Astrocyte of the cerebellum (primary cell): ENCODE data around the gene CD200R1L.

Experiments used
- DNase-seq: peaks from one replicate; pipeline ENCODE4 v3.0.0-alpha.2; 2011; ENCODE audit warnings: low read depth
- H3K4me3 ChIP-seq: 2 replicates; pipeline ENCODE4 v1.5.1; 2011; ENCODE audit warnings: mild to moderate bottlenecking, low read depth, low read length, moderate library complexity
- in situ Hi-C: cut with HindIII; loops from 2 replicates; pipeline ENCODE4 v1.10.0; 2017; ENCODE audit warnings: low sequenced_read_pairs
- TF ChIP-seq, protein P1 (sequence below): IDR thresholded peaks from 2 replicates; pipeline ENCODE4 v1.5.1; 2012; ENCODE audit warnings: low read length, low read depth, moderate library complexity, mild to moderate bottlenecking; ENCODE audit errors: missing control alignments

CD200R1L gene

DNA sequence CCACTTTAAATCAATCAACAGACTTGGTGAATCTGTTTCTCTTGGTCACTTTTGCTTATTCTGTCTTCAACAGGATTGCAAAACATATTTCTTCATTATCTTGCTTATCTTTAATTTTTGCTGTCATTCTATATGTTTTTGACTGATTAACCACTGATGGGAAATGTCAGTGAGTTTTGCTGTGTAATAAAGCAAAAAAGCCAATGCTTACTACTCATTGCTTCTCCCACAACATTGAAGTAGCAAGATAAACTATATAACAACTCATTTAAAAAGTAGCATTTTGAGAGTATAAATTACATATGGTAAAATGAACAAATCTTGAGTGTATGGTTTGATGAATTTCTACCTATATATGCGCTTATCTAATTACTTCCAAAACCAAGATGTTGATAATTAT is 892 bp downstream of the CD200R1L start:
- in situ Hi-C loops: no loop called here
- no peak overlapping the region for H3K4me3 ChIP-seq
- TF ChIP-seq, protein P1, sequence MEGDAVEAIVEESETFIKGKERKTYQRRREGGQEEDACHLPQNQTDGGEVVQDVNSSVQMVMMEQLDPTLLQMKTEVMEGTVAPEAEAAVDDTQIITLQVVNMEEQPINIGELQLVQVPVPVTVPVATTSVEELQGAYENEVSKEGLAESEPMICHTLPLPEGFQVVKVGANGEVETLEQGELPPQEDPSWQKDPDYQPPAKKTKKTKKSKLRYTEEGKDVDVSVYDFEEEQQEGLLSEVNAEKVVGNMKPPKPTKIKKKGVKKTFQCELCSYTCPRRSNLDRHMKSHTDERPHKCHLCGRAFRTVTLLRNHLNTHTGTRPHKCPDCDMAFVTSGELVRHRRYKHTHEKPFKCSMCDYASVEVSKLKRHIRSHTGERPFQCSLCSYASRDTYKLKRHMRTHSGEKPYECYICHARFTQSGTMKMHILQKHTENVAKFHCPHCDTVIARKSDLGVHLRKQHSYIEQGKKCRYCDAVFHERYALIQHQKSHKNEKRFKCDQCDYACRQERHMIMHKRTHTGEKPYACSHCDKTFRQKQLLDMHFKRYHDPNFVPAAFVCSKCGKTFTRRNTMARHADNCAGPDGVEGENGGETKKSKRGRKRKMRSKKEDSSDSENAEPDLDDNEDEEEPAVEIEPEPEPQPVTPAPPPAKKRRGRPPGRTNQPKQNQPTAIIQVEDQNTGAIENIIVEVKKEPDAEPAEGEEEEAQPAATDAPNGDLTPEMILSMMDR: no peak
- DNase-seq: no peak

DNA sequence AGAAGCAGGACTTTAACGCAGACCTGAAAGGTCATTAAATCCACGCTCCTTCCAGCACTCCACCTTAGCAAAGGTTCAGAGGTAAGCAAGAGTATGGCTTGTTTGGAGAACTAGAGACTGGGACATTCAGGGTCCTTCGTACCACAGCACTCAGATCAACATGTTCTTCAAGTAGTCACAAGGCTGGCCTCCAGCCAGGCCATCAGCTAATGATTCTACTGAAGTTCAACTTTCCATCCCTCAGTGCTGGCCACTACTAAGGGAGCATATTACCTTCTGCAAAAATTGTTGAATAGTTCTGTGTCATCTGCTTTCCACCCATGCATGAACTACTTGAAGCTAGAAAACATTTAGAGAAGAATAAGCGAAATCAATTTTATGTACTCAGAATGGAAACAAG is 17.6 kb downstream of the CD200R1L start:
- TF ChIP-seq, protein P1: no peak
- no peak overlapping the region for H3K4me3 ChIP-seq
- no peak for DNase-seq
- in situ Hi-C loops: no loop called here

GRCh38 chr3:112822064-112823055 is 24.3 kb downstream of the CD200R1L start:
- H3K4me3 ChIP-seq: no peak overlapping the region
- no peak for DNase-seq
- TF ChIP-seq, protein P1: no peak
- in situ Hi-C loops: loop anchor here (25.0 kb wide), 1 partner anchor 185 kb away; the partner anchor contains the start of gene CCDC80

DNA sequence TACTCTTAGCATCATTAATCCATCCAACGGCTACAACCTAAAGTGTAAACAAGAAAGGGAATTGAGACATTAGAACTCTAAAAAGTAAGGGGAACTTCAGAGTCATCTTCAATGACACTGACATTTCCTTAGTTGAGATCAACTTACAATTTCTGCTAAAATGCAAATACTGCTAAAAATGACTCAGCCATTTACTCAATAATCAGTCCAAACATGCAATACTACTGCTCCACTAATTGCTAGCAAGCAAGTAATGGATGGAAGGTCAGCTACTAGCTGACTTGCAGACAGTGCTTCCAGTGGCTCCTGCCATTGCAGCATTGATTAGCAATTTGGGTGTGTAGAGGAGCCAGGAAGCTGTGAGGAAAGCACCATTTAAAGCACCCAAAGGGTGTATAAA is 28.4 kb downstream of the CD200R1L start:
- H3K4me3 ChIP-seq: no peak overlapping the region
- in situ Hi-C loops: loop anchor here (25.0 kb wide), 1 partner anchor 181 kb away; the partner anchor contains the start of gene CCDC80
- no peak for DNase-seq
- TF ChIP-seq, protein P1: no peak

- DNase-seq: no peak
- no peak overlapping the region for H3K4me3 ChIP-seq
- TF ChIP-seq, protein P1: no peak
- in situ Hi-C loops: loop anchor here (25.0 kb wide), 1 partner anchor 180 kb away; the partner anchor contains the start of gene CCDC80
These were observed 28.9 kb downstream of the CD200R1L start for GRCh38 chr3:112817797-112818196.

DNA sequence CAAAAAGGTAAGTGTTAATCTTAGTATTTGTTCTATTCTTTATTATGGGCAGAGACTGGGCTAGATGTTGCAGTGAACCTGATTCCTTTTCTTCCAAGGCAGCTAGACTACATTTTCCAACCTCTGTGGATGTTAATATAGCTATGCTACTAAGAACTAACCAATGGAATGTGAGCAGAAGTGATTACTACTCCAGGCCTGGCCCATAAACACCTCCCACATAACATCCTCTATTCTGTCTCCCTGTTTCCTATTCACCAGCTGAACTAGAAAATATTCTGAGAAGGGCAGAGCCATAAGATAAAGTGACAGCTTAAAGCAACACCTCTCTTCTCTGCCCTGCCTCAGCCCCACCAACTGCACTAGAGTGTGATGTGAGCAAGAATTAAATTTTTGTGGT is 29.4 kb downstream of the CD200R1L start:
- in situ Hi-C loops: loop anchor here (25.0 kb wide), 1 partner anchor 180 kb away; the partner anchor contains the start of gene CCDC80
- no peak for DNase-seq
- TF ChIP-seq, protein P1: no peak
- H3K4me3 ChIP-seq: no peak overlapping the region
